Adrenal gland (tissue), 5 donors: ENCODE data around the gene WDFY4.

ENCODE experiments used
- POLR2A ChIP-seq, 2 donors: fragments of 450-650 bp; IDR thresholded peaks; one replicate each; pipeline ENCODE4 v1.6.1; 2017; ENCODE audit warnings: antibody characterized with exemption in 2 of 2, mild to moderate bottlenecking in 2 of 2, moderate library complexity in 1 of 2
- TF ChIP-seq, protein P1 (sequence below), 6 experiments: fragments of 450-650 bp in 4 of 6; fragments of 200-600 bp in 2 of 6; sonication (generic) in 1 of 6; IDR thresholded peaks; 1 replicate in 5 of 6; 2 replicates in 1 of 6; pipeline versions ENCODE4 v1.5.1 to v1.8.0; 2016 to 2021; ENCODE audit warnings: antibody characterized with exemption in 6 of 6, mild to moderate bottlenecking in 2 of 6, moderate library complexity in 1 of 6
- donor health status: DM: no; HTN: no; CAD: no.

DNA sequence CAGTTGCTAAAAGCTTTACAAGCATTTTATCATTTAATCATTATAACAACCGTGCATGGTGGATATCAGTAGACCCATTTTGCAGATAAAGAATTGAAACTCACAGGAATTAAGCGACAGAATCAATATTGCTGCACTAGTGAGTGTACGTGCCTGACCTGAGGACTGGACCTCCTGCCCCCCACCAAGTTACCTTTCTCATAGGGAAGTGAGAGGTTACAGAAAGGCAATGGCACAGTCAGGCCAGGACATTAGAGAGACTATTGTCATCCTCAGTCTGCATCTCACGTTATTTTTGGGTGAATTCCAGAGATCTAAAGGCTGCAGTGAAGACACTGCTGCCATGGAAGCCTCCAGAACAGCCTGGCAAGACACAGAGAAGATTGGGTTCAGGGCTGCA lies 80.9 kb downstream of the WDFY4 start:
- TF ChIP-seq, protein P1, sequence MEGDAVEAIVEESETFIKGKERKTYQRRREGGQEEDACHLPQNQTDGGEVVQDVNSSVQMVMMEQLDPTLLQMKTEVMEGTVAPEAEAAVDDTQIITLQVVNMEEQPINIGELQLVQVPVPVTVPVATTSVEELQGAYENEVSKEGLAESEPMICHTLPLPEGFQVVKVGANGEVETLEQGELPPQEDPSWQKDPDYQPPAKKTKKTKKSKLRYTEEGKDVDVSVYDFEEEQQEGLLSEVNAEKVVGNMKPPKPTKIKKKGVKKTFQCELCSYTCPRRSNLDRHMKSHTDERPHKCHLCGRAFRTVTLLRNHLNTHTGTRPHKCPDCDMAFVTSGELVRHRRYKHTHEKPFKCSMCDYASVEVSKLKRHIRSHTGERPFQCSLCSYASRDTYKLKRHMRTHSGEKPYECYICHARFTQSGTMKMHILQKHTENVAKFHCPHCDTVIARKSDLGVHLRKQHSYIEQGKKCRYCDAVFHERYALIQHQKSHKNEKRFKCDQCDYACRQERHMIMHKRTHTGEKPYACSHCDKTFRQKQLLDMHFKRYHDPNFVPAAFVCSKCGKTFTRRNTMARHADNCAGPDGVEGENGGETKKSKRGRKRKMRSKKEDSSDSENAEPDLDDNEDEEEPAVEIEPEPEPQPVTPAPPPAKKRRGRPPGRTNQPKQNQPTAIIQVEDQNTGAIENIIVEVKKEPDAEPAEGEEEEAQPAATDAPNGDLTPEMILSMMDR (IDR thresholded peaks at IDR 0.05) = no peak
- no peak for TF ChIP-seq POLR2A (IDR thresholded peaks at IDR 0.05)
